HEK293 (cell line): ENCODE results near the gene IFNA21.
"Not testable (repeated sequence)": the region's sequence is repeated elsewhere in the genome, so short reads cannot be mapped to it uniquely, and the experiment has no call there.

Experiments
- CTCF ChIA-PET: fragments of 350-600 bp; formaldehyde crosslinking; extraction: SDS; loops from one replicate; lab custom pipeline; 2021; ENCODE audit warnings: antibody characterized with exemption; lab: Yijun Ruan, JAX
- POLR2A ChIA-PET: fragments of 300-600 bp; formaldehyde crosslinking; extraction: SDS; loops from one replicate; lab custom pipeline; 2020; ENCODE audit warnings: antibody characterized with exemption, inconsistent platforms; lab: Yijun Ruan, JAX
- H3K27ac ChIP-seq: fragments of 200-500 bp; sonication (Bioruptor generic); 2 replicates; pipeline ENCODE4 v1.5.1; 2014; ENCODE audit warnings: low read depth, low read length, control low read depth, inconsistent platforms; ENCODE audit errors: extremely low read depth
- H3K36me3 ChIP-seq, 2 experiments: fragments of 200-500 bp in 1 of 2; sonication (Bioruptor generic) in 1 of 2; 1 replicate in 1 of 2; 2 replicates in 1 of 2; pipeline ENCODE4 v1.5.1; 2014 to 2017; ENCODE audit warnings: inconsistent platforms in 2 of 2, low read length in 2 of 2; ENCODE audit not compliant: control insufficient read depth in 2 of 2, insufficient read depth in 1 of 2
- H3K4me1 ChIP-seq: fragments of 200-500 bp; sonication (Bioruptor generic); 2 replicates; pipeline ENCODE4 v1.5.1; 2014; ENCODE audit warnings: mild to moderate bottlenecking, low read length, inconsistent platforms; ENCODE audit not compliant: control insufficient read depth, insufficient read depth
- H3K4me3 ChIP-seq: 2 replicates; pipeline ENCODE4 v1.5.1; 2011; ENCODE audit warnings: low read depth, mild to moderate bottlenecking, control low read depth, low read length, moderate library complexity
- H3K9me3 ChIP-seq: fragments of 200-500 bp; sonication (Bioruptor generic); 2 replicates; pipeline ENCODE4 v1.5.1; 2014; ENCODE audit warnings: low read depth, low read length, inconsistent platforms; ENCODE audit not compliant: control insufficient read depth, insufficient read depth
- CTCF ChIP-seq: fragments of 450-650 bp; formaldehyde crosslinking; IDR thresholded peaks from 2 replicates; pipeline ENCODE4 v1.5.1; 2016; ENCODE audit warnings: missing biosample characterization, missing genetic modification characterization
- SP7 ChIP-seq: fragments of 450-650 bp; formaldehyde crosslinking; IDR thresholded peaks from 2 replicates; pipeline ENCODE4 v1.5.1; 2016; ENCODE audit warnings: missing biosample characterization, missing genetic modification characterization
- YY2 ChIP-seq: fragments of 450-650 bp; formaldehyde crosslinking; IDR thresholded peaks from 2 replicates; pipeline ENCODE4 v1.5.1; 2016; ENCODE audit warnings: missing biosample characterization, missing genetic modification characterization
- ZBTB26 ChIP-seq: fragments of 450-650 bp; formaldehyde crosslinking; optimal IDR thresholded peaks from 2 replicates; pipeline ENCODE3; 2016; ENCODE audit warnings: missing biosample characterization, mild to moderate bottlenecking, missing genetic modification characterization
- ZEB2 ChIP-seq: fragments of 450-650 bp; formaldehyde crosslinking; IDR thresholded peaks from 2 replicates; pipeline ENCODE4 v1.5.1; 2016; ENCODE audit warnings: missing biosample characterization, missing genetic modification characterization
- ZNF132 ChIP-seq: fragments of 450-650 bp; formaldehyde crosslinking; IDR thresholded peaks from 2 replicates; pipeline ENCODE4 v1.5.1; 2017; ENCODE audit warnings: missing biosample characterization, missing genetic modification characterization, borderline replicate concordance
- ZNF2 ChIP-seq: fragments of 450-650 bp; formaldehyde crosslinking; IDR thresholded peaks from 2 replicates; pipeline ENCODE4 v1.5.1; 2016; ENCODE audit warnings: missing biosample characterization, missing genetic modification characterization
- ZNF404 ChIP-seq: fragments of 450-650 bp; formaldehyde crosslinking; IDR thresholded peaks from 2 replicates; pipeline ENCODE4 v1.5.1; 2017; ENCODE audit warnings: missing biosample characterization, missing genetic modification characterization
- ZNF501 ChIP-seq: fragments of 450-650 bp; formaldehyde crosslinking; IDR thresholded peaks from 2 replicates; pipeline ENCODE4 v1.5.1; 2016; ENCODE audit warnings: missing biosample characterization, missing genetic modification characterization
- ZNF558 ChIP-seq: fragments of 450-650 bp; formaldehyde crosslinking; IDR thresholded peaks from 2 replicates; pipeline ENCODE4 v1.5.1; 2016; ENCODE audit warnings: missing biosample characterization, missing genetic modification characterization
- ZNF561 ChIP-seq: fragments of 450-650 bp; IDR thresholded peaks from 2 replicates; pipeline ENCODE4 v1.5.1; 2018; ENCODE audit warnings: missing biosample characterization, missing genetic modification characterization, borderline replicate concordance
- ZNF639 ChIP-seq: fragments of 450-650 bp; formaldehyde crosslinking; IDR thresholded peaks from 2 replicates; pipeline ENCODE4 v1.5.1; 2016; ENCODE audit warnings: missing biosample characterization, missing genetic modification characterization
- ZNF701 ChIP-seq: fragments of 450-650 bp; formaldehyde crosslinking; IDR thresholded peaks from 2 replicates; pipeline ENCODE4 v1.5.1; 2016; ENCODE audit warnings: missing biosample characterization, missing genetic modification characterization
- ZNF776 ChIP-seq: fragments of 450-650 bp; formaldehyde crosslinking; IDR thresholded peaks from 2 replicates; pipeline ENCODE4 v1.5.0; 2017; ENCODE audit warnings: missing biosample characterization, missing genetic modification characterization, borderline replicate concordance

Gene IFNA21

GRCh38 chr9:21137020-21137419 is 29.4 kb downstream of the IFNA21 start:
- TF ChIP-seq ZNF501 (tag by site-specific recombination), result no peak
- TF ChIP-seq SP7 (tag by site-specific recombination), result no peak
- no peak for TF ChIP-seq ZNF639
- no peak for TF ChIP-seq ZNF561 (tag by site-specific recombination)
- TF ChIP-seq YY2 (tag by site-specific recombination), result no peak
- no peak for TF ChIP-seq ZNF404
- TF ChIP-seq, all 188 proteins: peak for 0
- CTCF ChIA-PET, result interaction anchor here (0.7 kb wide), 1 partner anchor 30 kb away, joined by 3 read pairs; no protein-coding TSS in a partner anchor

GRCh38 chr9:21135736-21136135 is 30.7 kb downstream of the IFNA21 start:
- ChIA-PET POLR2A (no interaction called here), CTCF (interaction anchor here (1.0 to 2.5 kb wide), 2 partner anchors 18 to 25 kb away, joined by 3 to 8 read pairs; no protein-coding TSS in a partner anchor)

More at GRCh38 chr9:21137020-21137419, 29.4 kb downstream of the IFNA21 start:
- Histone ChIP-seq H3K4me3 (no peak overlapping the region), H3K9me3 (no peaks in the 10 kb centered on the region), H3K36me3 (no peaks in the 10 kb centered on the region), H3K27ac (no peak overlapping the region), H3K4me1 (no peaks in the 10 kb centered on the region)
- POLR2A ChIA-PET, result no interaction called here

GRCh38 chr9:21128186-21128585 is 38.3 kb downstream of the IFNA21 start:
- H3K27ac ChIP-seq, H3K4me1 ChIP-seq, POLR2A ChIA-PET, H3K9me3 ChIP-seq, H3K36me3 ChIP-seq, H3K4me3 ChIP-seq, CTCF ChIA-PET: not testable (repeated sequence)

More at GRCh38 chr9:21135736-21136135, 30.7 kb downstream of the IFNA21 start:
- TF ChIP-seq ZBTB26 (tag by site-specific recombination), result no peak
- no peak for TF ChIP-seq ZNF776
- no peak for TF ChIP-seq CTCF (tag by site-specific recombination)
- no peak for TF ChIP-seq ZEB2 (tag by site-specific recombination)
- TF ChIP-seq ZNF558 (tag by site-specific recombination), result no peak
- no peak for TF ChIP-seq ZNF701 (tag by site-specific recombination)
- TF ChIP-seq ZNF2 (tag by site-specific recombination), result no peak
- no peak for TF ChIP-seq ZNF132 (tag by site-specific recombination)
- Histone ChIP-seq H3K4me1 (no peaks in the 10 kb centered on the region), H3K4me3 (no peak overlapping the region), H3K36me3 (no peaks in the 10 kb centered on the region), H3K27ac (no peak overlapping the region), H3K9me3 (no peaks in the 10 kb centered on the region)
